Measurements from ENCODE around the gene NALCN. TPM values are rescaled to one million over a fixed set of nuclear protein-coding genes. Genes with fewer than 3 reads are reported as not detected.

Gene NALCN
- total RNA-seq, 1 donor from 2014 or later: 1.1 TPM

DNA sequence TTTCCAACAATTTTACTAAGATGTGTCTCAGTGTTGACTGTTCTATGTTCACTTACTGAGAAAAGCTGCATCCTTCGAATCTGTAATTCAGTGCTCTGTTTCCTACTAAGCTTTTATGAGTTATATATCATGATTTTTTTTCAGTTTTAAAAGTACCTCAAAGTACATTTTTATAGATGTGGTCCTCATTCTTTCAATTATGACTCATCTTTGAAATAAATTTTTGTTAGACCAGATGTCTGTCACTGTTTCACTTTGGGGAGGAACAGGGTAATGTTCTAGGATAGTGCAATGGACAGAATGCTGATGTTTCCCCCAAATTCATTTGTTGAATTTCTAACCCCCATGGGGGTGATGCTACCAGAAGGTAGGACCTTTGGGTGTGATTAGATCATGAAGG is 74.8 kb downstream of the NALCN start:
- no peaks in the 10 kb centered on the region for H3K9me3 Mint-ChIP-seq (ENCODE audit: unreplicated experiment)
- Histone ChIP-seq H3K4me2 (ENCODE audit: low read length) (no peak overlapping the region), H3K27me3 (ENCODE audit: insufficient read depth, low read length) (no peaks in the 10 kb centered on the region), H3K79me2 (ENCODE audit: insufficient read depth, low read length) (no peaks in the 10 kb centered on the region), H3K9ac (ENCODE audit: low read length) (no peak overlapping the region), H3K36me3 (ENCODE audit: insufficient read depth, low read length) (no peaks in the 10 kb centered on the region), H3K4me1 (ENCODE audit: insufficient read depth, low read length) (peaks cover 2% of the 10 kb centered on the region), H3K9me3 (ENCODE audit: insufficient read depth, low read depth, low read length) (no peaks in the 10 kb centered on the region), H2AFZ (ENCODE audit: low read depth, low read length) (no peak overlapping the region), H3K27ac (ENCODE audit: low read depth, low read length) (no peak overlapping the region), H4K20me1 (ENCODE audit: insufficient read depth, low read length) (no peaks in the 10 kb centered on the region), H3K4me3 (ENCODE audit: insufficient read depth, low read depth, low read length) (no peak overlapping the region)
- FAIRE-seq: no peak
- H3K4me3 Mint-ChIP-seq (ENCODE audit: unreplicated experiment): no peak overlapping the region
- H3K36me3 Mint-ChIP-seq (ENCODE audit: low read depth, unreplicated experiment): peaks cover 1% of the 10 kb centered on the region
- no peak overlapping the region for H3K27ac Mint-ChIP-seq (ENCODE audit: unreplicated experiment)
- peaks cover 6% of the 10 kb centered on the region for H3K4me1 Mint-ChIP-seq (ENCODE audit: low read depth, unreplicated experiment)
- TF ChIP-seq EZH2 (IDR thresholded peaks at IDR 0.05; ENCODE audit: insufficient read depth, low read length): no peak
- TF ChIP-seq, protein P1, sequence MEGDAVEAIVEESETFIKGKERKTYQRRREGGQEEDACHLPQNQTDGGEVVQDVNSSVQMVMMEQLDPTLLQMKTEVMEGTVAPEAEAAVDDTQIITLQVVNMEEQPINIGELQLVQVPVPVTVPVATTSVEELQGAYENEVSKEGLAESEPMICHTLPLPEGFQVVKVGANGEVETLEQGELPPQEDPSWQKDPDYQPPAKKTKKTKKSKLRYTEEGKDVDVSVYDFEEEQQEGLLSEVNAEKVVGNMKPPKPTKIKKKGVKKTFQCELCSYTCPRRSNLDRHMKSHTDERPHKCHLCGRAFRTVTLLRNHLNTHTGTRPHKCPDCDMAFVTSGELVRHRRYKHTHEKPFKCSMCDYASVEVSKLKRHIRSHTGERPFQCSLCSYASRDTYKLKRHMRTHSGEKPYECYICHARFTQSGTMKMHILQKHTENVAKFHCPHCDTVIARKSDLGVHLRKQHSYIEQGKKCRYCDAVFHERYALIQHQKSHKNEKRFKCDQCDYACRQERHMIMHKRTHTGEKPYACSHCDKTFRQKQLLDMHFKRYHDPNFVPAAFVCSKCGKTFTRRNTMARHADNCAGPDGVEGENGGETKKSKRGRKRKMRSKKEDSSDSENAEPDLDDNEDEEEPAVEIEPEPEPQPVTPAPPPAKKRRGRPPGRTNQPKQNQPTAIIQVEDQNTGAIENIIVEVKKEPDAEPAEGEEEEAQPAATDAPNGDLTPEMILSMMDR (IDR thresholded peaks at IDR 0.05; ENCODE audit: insufficient read depth, low read depth, low read length): no peak
- H3K27me3 Mint-ChIP-seq (ENCODE audit: low read depth, unreplicated experiment): peaks cover 1% of the 10 kb centered on the region
- DNase-seq (ENCODE audit: low read depth): peak; percentile 22

DNA sequence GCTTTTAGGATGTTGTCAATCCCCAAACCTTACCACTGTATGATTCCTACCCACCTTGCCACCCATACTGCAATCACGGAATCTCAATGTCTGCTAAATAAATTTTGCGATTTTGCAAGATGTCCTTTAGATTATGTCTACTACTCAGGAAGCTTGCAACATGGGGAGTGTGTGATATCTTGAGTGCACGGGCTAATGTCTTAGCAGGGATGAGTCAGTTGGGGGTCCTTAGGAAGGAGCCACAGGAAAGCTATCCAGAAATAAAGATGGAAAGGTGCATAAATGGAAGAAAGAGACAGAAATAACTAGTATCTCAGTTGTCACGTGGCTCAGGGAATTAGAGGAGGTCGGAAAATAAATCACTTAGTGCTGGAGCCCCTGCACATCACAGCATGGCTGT is 77.1 kb downstream of the NALCN start:
- no peak overlapping the region for H3K27ac ChIP-seq (ENCODE audit: low read depth, low read length)
- no peaks in the 10 kb centered on the region for H4K20me1 ChIP-seq (ENCODE audit: insufficient read depth, low read length)
- H3K4me3 ChIP-seq (ENCODE audit: insufficient read depth, low read depth, low read length): no peak overlapping the region
- no peak for TF ChIP-seq EZH2 (IDR thresholded peaks at IDR 0.05; ENCODE audit: insufficient read depth, low read length)
- TF ChIP-seq, protein P1 (IDR thresholded peaks at IDR 0.05; ENCODE audit: insufficient read depth, low read depth, low read length): no peak
- Mint-ChIP-seq H3K4me3 (ENCODE audit: unreplicated experiment) (no peak overlapping the region), H3K27ac (ENCODE audit: unreplicated experiment) (no peak overlapping the region), H3K4me1 (ENCODE audit: low read depth, unreplicated experiment) (no peaks in the 10 kb centered on the region), H3K36me3 (ENCODE audit: low read depth, unreplicated experiment) (peaks cover 1% of the 10 kb centered on the region), H3K9me3 (ENCODE audit: unreplicated experiment) (no peaks in the 10 kb centered on the region), H3K27me3 (ENCODE audit: low read depth, unreplicated experiment) (peaks cover 1% of the 10 kb centered on the region)
- no peaks in the 10 kb centered on the region for H3K36me3 ChIP-seq (ENCODE audit: insufficient read depth, low read length)
- no peak overlapping the region for H3K9ac ChIP-seq (ENCODE audit: low read length)
- H3K4me2 ChIP-seq (ENCODE audit: low read length): no peak overlapping the region
- H3K27me3 ChIP-seq (ENCODE audit: insufficient read depth, low read length): no peaks in the 10 kb centered on the region
- H3K4me1 ChIP-seq (ENCODE audit: insufficient read depth, low read length): peaks cover 2% of the 10 kb centered on the region
- H3K9me3 ChIP-seq (ENCODE audit: insufficient read depth, low read depth, low read length): no peaks in the 10 kb centered on the region
- FAIRE-seq: no peak
- no peaks in the 10 kb centered on the region for H3K79me2 ChIP-seq (ENCODE audit: insufficient read depth, low read length)
- H2AFZ ChIP-seq (ENCODE audit: low read depth, low read length): no peak overlapping the region
- no peak for DNase-seq (ENCODE audit: low read depth)

DNA sequence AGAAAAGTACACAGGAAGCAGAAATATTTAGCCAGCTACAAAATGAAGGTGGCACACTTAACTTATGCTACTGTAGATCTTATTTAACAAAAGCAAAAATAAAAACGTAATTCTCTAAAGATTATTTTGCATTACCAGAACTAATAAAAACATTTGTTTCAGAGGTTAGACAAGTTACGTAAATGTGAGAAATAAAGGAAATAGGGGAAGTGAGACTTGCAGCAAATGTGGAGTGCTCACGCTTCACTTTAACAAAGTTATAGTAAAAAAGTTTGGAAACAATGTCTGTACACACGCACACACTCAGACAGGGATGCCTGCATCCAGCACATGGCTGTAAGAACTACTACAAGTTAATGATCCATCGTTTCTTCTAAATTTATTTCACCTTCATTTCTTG is 83.7 kb downstream of the NALCN start:
- no peak overlapping the region for H3K27ac ChIP-seq (ENCODE audit: low read depth, low read length)
- Mint-ChIP-seq H3K4me1 (ENCODE audit: low read depth, unreplicated experiment) (no peaks in the 10 kb centered on the region), H3K27ac (ENCODE audit: unreplicated experiment) (no peak overlapping the region), H3K4me3 (ENCODE audit: unreplicated experiment) (no peak overlapping the region), H3K27me3 (ENCODE audit: low read depth, unreplicated experiment) (no peaks in the 10 kb centered on the region), H3K36me3 (ENCODE audit: low read depth, unreplicated experiment) (no peaks in the 10 kb centered on the region), H3K9me3 (ENCODE audit: unreplicated experiment) (no peaks in the 10 kb centered on the region)
- H3K27me3 ChIP-seq (ENCODE audit: insufficient read depth, low read length): no peaks in the 10 kb centered on the region
- H2AFZ ChIP-seq (ENCODE audit: low read depth, low read length): no peak overlapping the region
- no peaks in the 10 kb centered on the region for H4K20me1 ChIP-seq (ENCODE audit: insufficient read depth, low read length)
- no peak overlapping the region for H3K4me3 ChIP-seq (ENCODE audit: insufficient read depth, low read depth, low read length)
- TF ChIP-seq, protein P1 (IDR thresholded peaks at IDR 0.05; ENCODE audit: insufficient read depth, low read depth, low read length): no peak
- no peak overlapping the region for H3K4me2 ChIP-seq (ENCODE audit: low read length)
- H3K36me3 ChIP-seq (ENCODE audit: insufficient read depth, low read length): no peaks in the 10 kb centered on the region
- FAIRE-seq (no peak), DNase-seq (ENCODE audit: low read depth) (no peak)
- no peak overlapping the region for H3K9ac ChIP-seq (ENCODE audit: low read length)
- no peaks in the 10 kb centered on the region for H3K79me2 ChIP-seq (ENCODE audit: insufficient read depth, low read length)
- H3K9me3 ChIP-seq (ENCODE audit: insufficient read depth, low read depth, low read length): no peaks in the 10 kb centered on the region
- H3K4me1 ChIP-seq (ENCODE audit: insufficient read depth, low read length): no peaks in the 10 kb centered on the region

Data from astrocyte (in vitro differentiated cells and primary cell).